DOHH2 (cell line): ENCODE measurements around the gene LHX5.

Experiments
- EZH2phosphoT487 ChIP-seq: fragments of 200-600 bp; sonication (generic); IDR thresholded peaks from 2 replicates; pipeline ENCODE4 v1.6.1; 2017; ENCODE audit warnings: borderline replicate concordance, mild to moderate bottlenecking, antibody characterized with exemption, low read length, moderate library complexity, mixed read lengths
- TF ChIP-seq, protein P1 (sequence below): fragments of 200-600 bp; sonication (generic); IDR thresholded peaks from one replicate; pipeline ENCODE4 v1.5.1; 2014; ENCODE audit warnings: antibody characterized with exemption, mild to moderate bottlenecking, low read depth, low read length; ENCODE audit not compliant: poor library complexity, severe bottlenecking

DNA sequence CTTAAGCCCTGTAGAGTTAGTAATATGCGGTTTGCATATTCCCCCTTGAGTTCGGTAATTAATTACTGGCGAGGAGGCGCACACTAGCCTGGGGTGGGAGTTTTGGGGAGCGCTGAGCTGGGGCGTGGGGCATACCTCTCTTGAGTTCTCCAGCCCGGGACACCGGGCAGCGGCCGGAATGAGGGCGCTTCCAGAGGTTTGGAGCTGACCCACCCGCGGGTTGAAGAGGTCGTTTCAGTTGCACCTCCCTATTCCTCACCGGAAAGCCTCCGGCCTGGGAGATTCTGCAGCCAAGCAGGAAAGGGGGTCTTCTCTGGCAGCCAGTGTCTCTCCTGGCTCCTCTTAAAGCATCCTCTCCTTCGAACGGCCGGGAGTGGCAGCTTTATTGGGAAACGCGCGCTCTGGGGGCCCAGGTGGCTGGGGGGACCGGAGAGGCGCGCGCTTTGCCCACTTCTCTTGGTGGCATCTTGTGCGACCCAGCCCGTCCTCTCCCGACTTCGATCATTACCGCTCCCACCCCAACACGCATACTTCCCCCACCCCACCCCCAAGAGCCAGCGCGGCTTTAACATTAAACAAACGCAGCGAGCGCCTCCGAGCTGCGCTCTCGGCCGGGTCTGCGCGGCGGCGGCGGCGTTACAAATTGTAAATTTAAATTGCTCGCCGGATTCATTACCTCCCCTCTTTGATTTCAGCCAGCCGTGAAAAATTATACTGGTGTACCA, 3.9 kb upstream of the LHX5 start:
- TF ChIP-seq, protein P1, sequence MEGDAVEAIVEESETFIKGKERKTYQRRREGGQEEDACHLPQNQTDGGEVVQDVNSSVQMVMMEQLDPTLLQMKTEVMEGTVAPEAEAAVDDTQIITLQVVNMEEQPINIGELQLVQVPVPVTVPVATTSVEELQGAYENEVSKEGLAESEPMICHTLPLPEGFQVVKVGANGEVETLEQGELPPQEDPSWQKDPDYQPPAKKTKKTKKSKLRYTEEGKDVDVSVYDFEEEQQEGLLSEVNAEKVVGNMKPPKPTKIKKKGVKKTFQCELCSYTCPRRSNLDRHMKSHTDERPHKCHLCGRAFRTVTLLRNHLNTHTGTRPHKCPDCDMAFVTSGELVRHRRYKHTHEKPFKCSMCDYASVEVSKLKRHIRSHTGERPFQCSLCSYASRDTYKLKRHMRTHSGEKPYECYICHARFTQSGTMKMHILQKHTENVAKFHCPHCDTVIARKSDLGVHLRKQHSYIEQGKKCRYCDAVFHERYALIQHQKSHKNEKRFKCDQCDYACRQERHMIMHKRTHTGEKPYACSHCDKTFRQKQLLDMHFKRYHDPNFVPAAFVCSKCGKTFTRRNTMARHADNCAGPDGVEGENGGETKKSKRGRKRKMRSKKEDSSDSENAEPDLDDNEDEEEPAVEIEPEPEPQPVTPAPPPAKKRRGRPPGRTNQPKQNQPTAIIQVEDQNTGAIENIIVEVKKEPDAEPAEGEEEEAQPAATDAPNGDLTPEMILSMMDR: no peak
- no peak for TF ChIP-seq EZH2phosphoT487
